ENCODE results near the gene LCN6.
"Not testable (repeated sequence)": the region's sequence is repeated elsewhere in the genome, so short reads cannot be mapped to it uniquely, and the experiment has no call there.

LCN6 gene

GRCh38 chr9:136748201-136748600 is at the start of gene LCN6:
Gene LCN6, minus strand, starts transcription at chr9:136748525. Its CDS starts 42 bp downstream, at chr9:136748483.
- no peak for TF ChIP-seq CTCF (IDR thresholded peaks at IDR 0.05; ENCODE audit: extremely low read depth, missing control alignments)

GRCh38 chr9:136796775-136797347 is 48.5 kb upstream of the LCN6 start:
- DNase-seq (ENCODE audit: low spot score): not testable (repeated sequence)

More at GRCh38 chr9:136748201-136748600, at the start of gene LCN6:
- no peak for DNase-seq (ENCODE audit: low spot score)

- DNase-seq (ENCODE audit: low spot score): no peak
- TF ChIP-seq CTCF (IDR thresholded peaks at IDR 0.05; ENCODE audit: extremely low read depth, missing control alignments): no peak
These were observed 48.0 kb upstream of the LCN6 start, which contains the start of gene CCDC183 for GRCh38 chr9:136796238-136796774. Gene CCDC183, plus strand, starts transcription at chr9:136796338. Its CDS starts 60 bp downstream, at chr9:136796398.

GRCh38 chr9:136795000-136795348 is 46.6 kb upstream of the LCN6 start:
- no peak for TF ChIP-seq CTCF (IDR thresholded peaks at IDR 0.05; ENCODE audit: extremely low read depth, missing control alignments)
- no peak for DNase-seq (ENCODE audit: low spot score)

- TF ChIP-seq CTCF (IDR thresholded peaks at IDR 0.05; ENCODE audit: extremely low read depth, missing control alignments): no peak
- DNase-seq (ENCODE audit: low spot score): no peak
These were observed 46.1 kb upstream of the LCN6 start for GRCh38 chr9:136794281-136794999.

- DNase-seq (ENCODE audit: low spot score): no peak
These were observed 45.0 kb upstream of the LCN6 start for GRCh38 chr9:136793086-136793946.

More at GRCh38 chr9:136793086-136793946, 45.0 kb upstream of the LCN6 start:
- TF ChIP-seq CTCF (IDR thresholded peaks at IDR 0.05; ENCODE audit: extremely low read depth, missing control alignments): no peak

Data from GM20000 (cell line).